ENCODE measurements around the gene GULP1.
"Not testable (repeated sequence)": the region's sequence is repeated elsewhere in the genome, so short reads cannot be mapped to it uniquely, and the experiment has no call there.

GULP1 gene

DNA sequence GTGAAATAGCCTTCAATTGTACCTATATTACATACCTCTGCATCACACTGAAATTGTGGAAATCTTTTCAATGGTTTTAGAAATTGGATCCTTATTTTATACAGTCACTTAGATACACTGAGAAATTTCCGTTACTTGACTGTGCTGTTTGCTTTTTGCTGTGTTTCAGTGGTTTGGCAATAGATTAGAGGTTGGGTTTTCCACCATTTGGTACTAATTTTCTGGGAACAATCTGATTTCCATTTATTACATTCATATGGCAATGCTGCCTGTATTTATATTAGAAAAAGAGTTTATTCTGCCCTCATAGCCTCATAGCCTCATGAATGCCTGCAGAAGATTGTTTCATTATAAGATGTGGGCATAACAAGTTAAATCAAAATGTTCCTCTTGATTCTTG lies 285.0 kb downstream of the GULP1 start:
- no peak for DNase-seq
- TF ChIP-seq GATA1 (IDR thresholded peaks at IDR 0.05; ENCODE audit: low read depth, low read length) (no peak), POLR2A (IDR thresholded peaks at IDR 0.05; ENCODE audit: low read length) (no peak)

DNA sequence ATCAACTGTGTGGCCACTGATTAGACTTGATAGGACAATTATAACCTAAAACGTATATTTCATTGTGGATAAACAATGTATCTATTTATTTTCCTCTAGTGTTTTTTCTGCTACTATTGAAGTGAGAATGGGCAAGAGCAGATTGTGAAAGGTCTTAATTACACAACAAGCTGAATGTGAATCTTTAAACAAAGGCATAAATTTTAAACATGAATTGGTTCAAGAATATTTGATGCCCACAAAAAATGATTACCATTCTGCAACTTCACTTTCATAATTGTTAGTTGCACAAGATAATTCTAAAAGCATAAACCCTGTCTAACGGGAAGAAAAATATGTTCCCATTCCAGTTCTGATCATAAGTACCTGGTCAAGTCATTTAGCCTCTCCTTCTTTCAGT lies 285.6 kb downstream of the GULP1 start:
- no peak for TF ChIP-seq POLR2A (IDR thresholded peaks at IDR 0.05; ENCODE audit: low read length)
- no peak for TF ChIP-seq GATA1 (IDR thresholded peaks at IDR 0.05; ENCODE audit: low read depth, low read length)
- no peak for DNase-seq

DNA sequence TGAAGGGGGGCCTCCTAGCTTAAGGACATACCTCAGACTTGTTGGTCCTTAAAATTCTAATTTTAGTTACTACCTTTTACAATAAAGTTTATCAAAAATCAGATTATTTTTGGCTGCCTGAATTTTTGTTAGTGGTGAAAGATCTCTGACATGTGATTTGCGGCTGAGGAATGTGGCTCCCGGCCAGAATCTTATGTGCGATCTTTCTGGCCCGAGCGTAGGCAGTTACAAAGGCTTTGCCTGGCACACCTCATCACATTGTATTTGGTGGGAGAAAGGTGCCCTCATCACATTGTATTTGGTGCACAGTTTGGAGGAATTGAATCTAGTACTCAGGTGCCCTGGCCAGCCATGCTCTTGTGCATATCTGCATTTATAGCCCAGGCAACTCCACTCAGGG lies 289.1 kb downstream of the GULP1 start:
- DNase-seq, result no peak
- TF ChIP-seq POLR2A (IDR thresholded peaks at IDR 0.05; ENCODE audit: low read length) (no peak), GATA1 (IDR thresholded peaks at IDR 0.05; ENCODE audit: low read depth, low read length) (no peak)

- TF ChIP-seq GATA1 (IDR thresholded peaks at IDR 0.05; ENCODE audit: low read depth, low read length), result no peak
- TF ChIP-seq POLR2A (IDR thresholded peaks at IDR 0.05; ENCODE audit: low read length), result no peak
- DNase-seq, result no peak
Measured at GRCh38 chr2:188582211-188582610, 290.5 kb downstream of the GULP1 start.

DNA sequence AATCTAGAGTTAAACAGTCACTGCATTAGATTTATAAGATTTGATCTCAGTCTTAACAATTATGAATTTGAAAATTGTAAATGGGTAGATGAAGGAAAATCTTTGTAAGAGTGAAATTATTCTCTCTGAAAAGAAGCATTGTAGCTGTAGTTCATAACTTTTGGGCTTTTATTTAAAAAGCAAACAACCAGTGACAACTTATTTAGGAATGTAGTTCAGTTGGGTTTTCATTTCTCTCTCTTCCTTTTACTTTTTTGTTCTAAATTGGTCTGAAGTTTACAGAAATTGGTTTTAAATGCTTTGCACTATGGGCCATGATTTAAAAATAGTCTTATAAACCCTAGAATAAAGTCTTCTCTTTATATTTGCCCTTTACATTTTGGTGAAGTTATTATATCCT lies 296.6 kb downstream of the GULP1 start:
- DNase-seq, result no peak
- TF ChIP-seq GATA1 (IDR thresholded peaks at IDR 0.05; ENCODE audit: low read depth, low read length) (no peak), POLR2A (IDR thresholded peaks at IDR 0.05; ENCODE audit: low read length) (no peak)

DNA sequence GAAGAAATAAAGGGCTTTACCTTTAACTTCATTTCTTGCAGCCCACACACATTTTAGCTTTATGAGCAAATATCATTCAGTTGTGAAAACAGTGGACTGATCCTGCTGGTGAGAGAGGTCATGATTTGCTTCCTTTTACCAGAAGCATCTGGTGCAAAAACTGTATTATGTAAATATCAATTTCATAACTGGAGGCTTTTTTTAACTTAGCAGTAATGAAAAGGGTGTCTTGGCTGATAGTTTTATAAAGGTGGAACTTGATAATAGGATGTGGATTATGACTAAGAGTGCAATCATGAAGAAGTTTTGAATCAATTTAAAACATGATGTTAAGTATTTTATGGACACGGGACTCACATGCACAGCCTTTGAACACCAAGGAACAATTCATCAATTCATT lies 304.4 kb downstream of the GULP1 start:
- TF ChIP-seq POLR2A (IDR thresholded peaks at IDR 0.05; ENCODE audit: low read length), result no peak
- no peak for TF ChIP-seq GATA1 (IDR thresholded peaks at IDR 0.05; ENCODE audit: low read depth, low read length)
- no peak for DNase-seq

DNA sequence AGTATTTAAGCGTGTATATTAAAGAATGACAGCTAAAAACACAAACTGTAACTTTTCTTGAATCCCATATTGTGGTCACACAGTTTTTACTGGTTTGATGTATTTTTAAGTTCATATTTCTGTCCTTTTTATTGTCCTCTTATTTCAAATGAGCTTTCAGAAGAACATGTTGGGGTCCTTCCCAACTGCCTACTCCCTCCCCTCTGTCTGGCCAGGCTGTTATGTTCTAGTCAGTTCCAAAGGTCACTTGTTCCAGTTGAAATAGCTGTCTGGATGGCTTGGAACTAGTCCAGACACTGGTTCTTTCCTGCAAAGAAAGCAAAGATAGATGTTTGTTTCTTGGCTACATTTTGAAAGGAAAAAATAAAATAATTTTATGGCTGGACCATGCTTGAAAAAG lies 306.9 kb downstream of the GULP1 start:
- no peak for TF ChIP-seq GATA1 (IDR thresholded peaks at IDR 0.05; ENCODE audit: low read depth, low read length)
- no peak for TF ChIP-seq POLR2A (IDR thresholded peaks at IDR 0.05; ENCODE audit: low read length)
- no peak for DNase-seq

GRCh38 chr2:188599140-188599539 lies 307.5 kb downstream of the GULP1 start:
- DNase-seq, result no peak
- TF ChIP-seq GATA1 (IDR thresholded peaks at IDR 0.05; ENCODE audit: low read depth, low read length) (no peak), POLR2A (IDR thresholded peaks at IDR 0.05; ENCODE audit: low read length) (no peak)

- TF ChIP-seq POLR2A (IDR thresholded peaks at IDR 0.05; ENCODE audit: low read length) (no peak), GATA1 (IDR thresholded peaks at IDR 0.05; ENCODE audit: low read depth, low read length) (no peak)
Measured at GRCh38 chr2:188600536-188601210, 309.0 kb downstream of the GULP1 start.

GRCh38 chr2:188601391-188601790 lies 309.7 kb downstream of the GULP1 start:
- TF ChIP-seq POLR2A (IDR thresholded peaks at IDR 0.05; ENCODE audit: low read length) (no peak), GATA1 (IDR thresholded peaks at IDR 0.05; ENCODE audit: low read depth, low read length) (no peak)
- DNase-seq, result no peak

More at GRCh38 chr2:188600536-188601210, 309.0 kb downstream of the GULP1 start:
- no peak for DNase-seq

DNA sequence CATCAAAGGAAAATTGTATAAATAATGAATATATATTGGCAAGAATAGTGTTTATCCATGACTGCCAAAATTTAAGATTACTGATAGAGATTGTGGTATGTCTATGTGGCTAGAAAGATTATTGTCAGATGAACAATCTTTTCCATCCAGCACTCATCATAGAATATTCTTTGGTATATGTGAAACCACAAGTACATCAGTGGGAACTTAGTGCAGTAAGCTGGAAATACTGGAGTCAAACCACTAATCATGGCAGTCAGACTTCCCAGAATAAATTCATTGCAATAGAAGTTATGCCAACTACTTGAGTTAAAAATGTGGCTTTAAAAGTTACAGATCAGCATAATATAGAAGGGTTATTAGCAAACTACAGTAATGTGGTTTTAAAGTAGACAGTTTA lies 310.3 kb downstream of the GULP1 start:
- DNase-seq, result no peak
- no peak for TF ChIP-seq GATA1 (IDR thresholded peaks at IDR 0.05; ENCODE audit: low read depth, low read length)
- TF ChIP-seq POLR2A (IDR thresholded peaks at IDR 0.05; ENCODE audit: low read length), result no peak

DNA sequence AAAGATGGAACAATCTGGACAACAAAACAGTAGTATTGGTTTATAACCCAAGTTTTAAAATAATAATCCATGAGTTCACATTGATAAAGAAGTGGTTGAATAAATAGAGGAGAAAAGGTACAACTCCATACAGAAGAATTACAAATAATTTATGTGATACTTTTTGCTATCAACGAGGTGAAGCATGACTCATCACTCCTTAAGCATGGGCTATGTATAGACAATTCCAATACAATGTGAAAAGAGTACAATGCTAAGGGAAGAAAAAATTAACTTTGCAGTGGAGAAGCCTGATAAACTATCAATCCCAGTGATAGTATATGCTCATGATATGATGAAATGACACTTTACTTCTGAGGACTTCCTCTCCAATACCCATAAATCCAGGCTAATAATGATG lies 312.9 kb downstream of the GULP1 start:
- no peak for DNase-seq
- TF ChIP-seq POLR2A (IDR thresholded peaks at IDR 0.05; ENCODE audit: low read length) (no peak), GATA1 (IDR thresholded peaks at IDR 0.05; ENCODE audit: low read depth, low read length) (no peak)

DNA sequence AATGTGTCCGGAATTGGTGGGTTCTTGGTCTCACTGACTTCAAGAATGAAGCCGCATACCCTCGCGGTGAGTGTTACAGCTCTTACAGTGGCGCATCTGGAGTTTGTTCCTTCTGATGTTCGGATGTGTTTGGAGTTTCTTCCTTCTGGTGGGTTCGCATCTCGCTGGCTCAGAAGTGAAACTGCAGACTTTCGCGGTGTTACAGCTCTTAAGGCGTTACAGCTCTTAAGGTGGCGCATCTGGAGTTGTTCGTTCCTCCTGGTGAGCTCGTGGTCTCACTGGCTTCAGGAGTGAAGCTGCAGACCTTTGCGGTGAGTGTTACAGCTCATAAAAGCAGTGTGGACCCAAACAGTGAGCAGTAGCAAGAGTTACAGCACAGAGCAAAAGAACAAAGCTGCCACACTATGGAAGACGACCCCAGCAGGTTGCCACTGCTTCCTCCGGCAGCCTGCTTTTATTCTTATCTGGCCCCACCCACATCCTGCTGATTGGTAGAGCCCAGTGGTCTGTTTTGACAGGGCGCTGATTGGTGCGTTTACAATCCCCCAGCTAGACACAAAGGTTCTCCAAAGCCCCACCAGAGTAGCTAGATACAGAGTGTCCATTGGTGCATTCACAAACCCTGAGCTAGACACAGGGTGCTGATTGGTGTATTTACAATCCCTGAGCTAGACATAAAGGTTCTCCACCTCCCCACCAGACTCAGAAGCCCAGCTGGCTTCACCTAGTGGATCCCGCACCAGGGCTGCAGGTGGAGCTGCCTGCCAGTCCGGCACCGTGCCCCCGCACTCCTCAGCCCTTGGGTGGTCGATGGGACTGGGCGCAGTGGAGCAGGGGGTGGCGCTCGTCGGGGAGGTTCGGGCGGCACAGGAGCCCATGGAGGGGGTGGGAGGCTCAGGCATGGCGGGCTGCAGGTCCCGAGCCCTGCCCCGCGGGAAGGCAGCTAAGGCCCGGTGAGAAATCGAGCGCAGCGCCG lies 314.2 kb downstream of the GULP1 start:
- not testable (repeated sequence) for DNase-seq

DNA sequence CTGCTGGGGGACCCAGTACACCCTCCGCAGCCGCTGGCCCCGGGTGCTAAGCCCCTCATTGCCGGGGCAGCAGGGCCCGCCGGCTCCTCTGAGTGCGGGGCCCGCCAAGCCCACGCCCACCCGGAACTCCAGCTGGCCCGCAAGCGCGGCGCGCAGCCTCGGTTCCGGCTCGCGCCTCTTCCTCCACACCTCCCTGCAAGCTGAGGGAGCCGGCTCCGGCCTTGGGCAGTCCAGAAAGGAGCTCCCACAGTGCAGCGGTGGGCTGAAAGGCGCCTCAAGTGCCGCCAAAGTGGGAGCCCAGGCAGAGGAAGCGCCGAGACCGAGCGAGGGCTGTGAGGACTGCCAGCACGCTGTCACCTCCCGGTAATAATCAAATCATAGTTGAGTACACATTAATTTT lies 314.9 kb downstream of the GULP1 start:
- not testable (repeated sequence) for DNase-seq

GRCh38 chr2:188607501-188607900 lies 315.8 kb downstream of the GULP1 start:
- peak; percentile 23 to 38 for DNase-seq
- no peak for TF ChIP-seq POLR2A (IDR thresholded peaks at IDR 0.05; ENCODE audit: low read length)
- no peak for TF ChIP-seq GATA1 (IDR thresholded peaks at IDR 0.05; ENCODE audit: low read depth, low read length)

Measured in erythroblast (primary cell).